Keratinocyte (primary cell): Measurements from ENCODE around the gene CRYGS.
A peak's percentile ranks its signal among the peaks of the same experiment; 100 is the strongest.

Experiments used
- EZH2 ChIP-seq: IDR thresholded peaks from one replicate; pipeline ENCODE4 v1.6.1; 2012; ENCODE audit warnings: inconsistent platforms, mild to moderate bottlenecking, low read length, moderate library complexity
- TF ChIP-seq, protein P1 (sequence below), 3 experiments: IDR thresholded peaks in 1 of 3; conservative IDR thresholded peaks in 1 of 3; optimal IDR thresholded peaks in 1 of 3; 2 replicates in 2 of 3; 3 replicates in 1 of 3; pipeline versions ENCODE3 to v1.5.1; 2011; ENCODE audit warnings: low read length in 3 of 3, mild to moderate bottlenecking in 3 of 3, moderate library complexity in 2 of 3, control low read depth in 1 of 3, inconsistent platforms in 1 of 3; ENCODE audit not compliant: insufficient read depth in 2 of 3; ENCODE audit errors: extremely low read depth in 1 of 3

DNA sequence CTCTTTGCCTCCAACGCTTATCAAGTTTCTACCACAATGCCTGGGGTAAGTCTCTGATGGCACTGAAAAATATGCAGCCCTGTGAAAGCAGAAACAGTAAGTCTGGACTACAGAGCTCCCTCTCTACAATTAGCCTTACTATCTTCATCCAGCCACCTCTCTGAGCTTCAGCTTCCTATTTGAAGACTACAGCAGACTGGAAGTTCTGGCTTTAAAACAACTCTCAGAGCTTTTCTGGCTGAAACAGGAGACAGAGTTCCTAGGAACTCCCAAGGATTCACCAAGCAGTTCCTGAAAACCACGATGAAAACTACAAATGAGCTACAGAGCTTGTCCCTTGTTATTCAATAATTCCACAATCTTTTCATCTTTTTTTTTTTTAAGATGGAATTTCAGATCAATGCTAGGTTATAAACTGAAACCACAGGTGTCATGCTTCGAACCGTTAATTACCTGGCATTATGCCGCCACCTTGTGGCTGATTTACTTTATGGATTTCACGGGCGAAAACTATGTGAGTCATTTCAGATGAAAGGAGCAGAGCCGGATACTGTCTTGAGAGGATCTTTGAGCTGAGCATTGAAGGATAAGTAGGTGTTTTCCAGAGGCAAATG is 3.9 kb downstream of the CRYGS start:
- TF ChIP-seq EZH2 = no peak
- TF ChIP-seq, protein P1, sequence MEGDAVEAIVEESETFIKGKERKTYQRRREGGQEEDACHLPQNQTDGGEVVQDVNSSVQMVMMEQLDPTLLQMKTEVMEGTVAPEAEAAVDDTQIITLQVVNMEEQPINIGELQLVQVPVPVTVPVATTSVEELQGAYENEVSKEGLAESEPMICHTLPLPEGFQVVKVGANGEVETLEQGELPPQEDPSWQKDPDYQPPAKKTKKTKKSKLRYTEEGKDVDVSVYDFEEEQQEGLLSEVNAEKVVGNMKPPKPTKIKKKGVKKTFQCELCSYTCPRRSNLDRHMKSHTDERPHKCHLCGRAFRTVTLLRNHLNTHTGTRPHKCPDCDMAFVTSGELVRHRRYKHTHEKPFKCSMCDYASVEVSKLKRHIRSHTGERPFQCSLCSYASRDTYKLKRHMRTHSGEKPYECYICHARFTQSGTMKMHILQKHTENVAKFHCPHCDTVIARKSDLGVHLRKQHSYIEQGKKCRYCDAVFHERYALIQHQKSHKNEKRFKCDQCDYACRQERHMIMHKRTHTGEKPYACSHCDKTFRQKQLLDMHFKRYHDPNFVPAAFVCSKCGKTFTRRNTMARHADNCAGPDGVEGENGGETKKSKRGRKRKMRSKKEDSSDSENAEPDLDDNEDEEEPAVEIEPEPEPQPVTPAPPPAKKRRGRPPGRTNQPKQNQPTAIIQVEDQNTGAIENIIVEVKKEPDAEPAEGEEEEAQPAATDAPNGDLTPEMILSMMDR (optimal IDR thresholded peaks at IDR 0.05 in 1 of 3, IDR thresholded peaks at IDR 0.05 in 1 of 3, conservative IDR thresholded peaks at IDR 0.05 in 1 of 3; ENCODE audit: extremely low read depth in 1 of 3, insufficient read depth in 2 of 3, low read length in 3 of 3) = peak; percentile 42 to 74 (median 73)
